Smooth muscle cell (in vitro differentiated cells): ENCODE data around the gene MAEA. TPM values are rescaled to one million over a fixed set of nuclear protein-coding genes. Genes with fewer than 3 reads are reported as not detected.

ENCODE experiments used
- DNase-seq: peaks from one replicate; lab custom pipeline; 2025; ENCODE audit not compliant: unreplicated experiment; lab: John Stamatoyannopoulos, UW
- H2AFZ ChIP-seq: fragments of 200-600 bp; sonication (generic); 2 replicates; pipeline ENCODE4 v1.6.0; 2016; ENCODE audit warnings: antibody characterized with exemption, low read depth, mild to moderate bottlenecking
- H3F3A ChIP-seq: fragments of 200-600 bp; sonication (generic); 2 replicates; pipeline ENCODE4 v1.6.0; 2017; ENCODE audit warnings: antibody characterized with exemption, low read depth
- H3K27ac ChIP-seq: fragments of 200-600 bp; sonication (generic); 2 replicates; pipeline ENCODE4 v1.5.1; 2016; ENCODE audit warnings: low read depth, mild to moderate bottlenecking
- H3K27me3 ChIP-seq: fragments of 200-600 bp; sonication (generic); 2 replicates; pipeline ENCODE4 v1.6.1; 2016; ENCODE audit warnings: low read depth, mild to moderate bottlenecking
- H3K36me3 ChIP-seq: fragments of 200-600 bp; sonication (generic); 2 replicates; pipeline ENCODE4 v1.5.1; 2016; ENCODE audit warnings: low read depth
- H3K4me1 ChIP-seq: fragments of 200-600 bp; sonication (generic); 2 replicates; pipeline ENCODE4 v1.5.1; 2016; ENCODE audit warnings: low read depth
- H3K4me2 ChIP-seq: fragments of 200-600 bp; sonication (generic); 2 replicates; pipeline ENCODE4 v1.6.0; 2016; ENCODE audit warnings: mild to moderate bottlenecking
- H3K4me3 ChIP-seq: fragments of 200-600 bp; sonication (generic); 2 replicates; pipeline ENCODE4 v1.5.1; 2016; ENCODE audit warnings: mild to moderate bottlenecking
- H3K79me2 ChIP-seq: fragments of 200-600 bp; sonication (generic); 2 replicates; pipeline ENCODE4 v1.6.0; 2016; ENCODE audit warnings: low read depth, mild to moderate bottlenecking
- H3K9ac ChIP-seq: fragments of 200-600 bp; sonication (generic); 2 replicates; pipeline ENCODE4 v1.6.0; 2016; ENCODE audit warnings: low read depth
- H3K9me3 ChIP-seq: fragments of 200-600 bp; sonication (generic); replicated peaks from 2 replicates; pipeline ENCODE4 v1.5.1; 2016; ENCODE audit warnings: low read depth
- H4K20me1 ChIP-seq: fragments of 200-600 bp; sonication (generic); 2 replicates; pipeline ENCODE4 v1.6.0; 2016; ENCODE audit warnings: low read depth
- WGBS: methylation state at CpG from one replicate; pipeline ENCODE4 v1.1.7; 2016; ENCODE audit warnings: low lambda C conversion rate; 5-methylcytosine and 5-hydroxymethylcytosine counted together
- polyA plus RNA-seq: library from polyadenylated mRNA; unstranded; fragments of >200 nt; fragmentation: Nextera tagmentation; extraction: Ambion mirVana; gene quantifications from 2 replicates; pipeline ENCODE4 v1.2.1, GENCODE V29; 2016
- total RNA-seq: library from RNA; depleted of rRNA; stranded (reverse); fragments of >200 nt; gene quantifications from 2 replicates; pipeline ENCODE4 v1.2.3, GENCODE V29; 2014
- TF ChIP-seq, protein P1 (sequence below): fragments of 200-600 bp; sonication (generic); IDR thresholded peaks from 2 replicates; pipeline ENCODE4 v1.5.1; 2017; ENCODE audit warnings: borderline replicate concordance, mild to moderate bottlenecking, antibody characterized with exemption; ENCODE audit not compliant: insufficient read depth, poor library complexity, severe bottlenecking

Gene MAEA
- total and polyA plus RNA-seq, 2 experiments from 2014 or later = 48.0 to 48.2 TPM

- Histone ChIP-seq H3K27me3 (no peaks in the 10 kb centered on the region), H3K9ac (no peak overlapping the region), H3K9me3 (peaks cover 3% of the 10 kb centered on the region), H3K4me3 (no peak overlapping the region), H2AFZ (no peak overlapping the region), H3K4me2 (no peak overlapping the region), H4K20me1 (no peaks in the 10 kb centered on the region), H3K79me2 (no peaks in the 10 kb centered on the region), H3F3A (no peaks in the 10 kb centered on the region), H3K27ac (no peak overlapping the region), H3K4me1 (no peaks in the 10 kb centered on the region), H3K36me3 (peaks cover 18% of the 10 kb centered on the region)
- WGBS = over 99% methylated on average over 16 of the region's 16 CpGs
- DNase-seq = no peak
- TF ChIP-seq, protein P1, sequence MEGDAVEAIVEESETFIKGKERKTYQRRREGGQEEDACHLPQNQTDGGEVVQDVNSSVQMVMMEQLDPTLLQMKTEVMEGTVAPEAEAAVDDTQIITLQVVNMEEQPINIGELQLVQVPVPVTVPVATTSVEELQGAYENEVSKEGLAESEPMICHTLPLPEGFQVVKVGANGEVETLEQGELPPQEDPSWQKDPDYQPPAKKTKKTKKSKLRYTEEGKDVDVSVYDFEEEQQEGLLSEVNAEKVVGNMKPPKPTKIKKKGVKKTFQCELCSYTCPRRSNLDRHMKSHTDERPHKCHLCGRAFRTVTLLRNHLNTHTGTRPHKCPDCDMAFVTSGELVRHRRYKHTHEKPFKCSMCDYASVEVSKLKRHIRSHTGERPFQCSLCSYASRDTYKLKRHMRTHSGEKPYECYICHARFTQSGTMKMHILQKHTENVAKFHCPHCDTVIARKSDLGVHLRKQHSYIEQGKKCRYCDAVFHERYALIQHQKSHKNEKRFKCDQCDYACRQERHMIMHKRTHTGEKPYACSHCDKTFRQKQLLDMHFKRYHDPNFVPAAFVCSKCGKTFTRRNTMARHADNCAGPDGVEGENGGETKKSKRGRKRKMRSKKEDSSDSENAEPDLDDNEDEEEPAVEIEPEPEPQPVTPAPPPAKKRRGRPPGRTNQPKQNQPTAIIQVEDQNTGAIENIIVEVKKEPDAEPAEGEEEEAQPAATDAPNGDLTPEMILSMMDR = no peak
These were observed 95.1 kb downstream of the MAEA start for GRCh38 chr4:1384675-1385372.

GRCh38 chr4:1385373-1386340 lies 96.0 kb downstream of the MAEA start:
- H3K4me2 ChIP-seq = no peak overlapping the region
- H3K79me2 ChIP-seq = no peaks in the 10 kb centered on the region
- WGBS = 95% methylated on average over 44 of the region's 44 CpGs

More at GRCh38 chr4:1385373-1386340, 96.0 kb downstream of the MAEA start:
- Histone ChIP-seq H3K27ac (no peak overlapping the region), H4K20me1 (no peaks in the 10 kb centered on the region), H3K9me3 (peaks cover 3% of the 10 kb centered on the region), H3K4me3 (no peak overlapping the region), H3F3A (no peaks in the 10 kb centered on the region), H3K36me3 (peaks cover 18% of the 10 kb centered on the region), H3K27me3 (no peaks in the 10 kb centered on the region), H3K4me1 (no peaks in the 10 kb centered on the region), H2AFZ (no peak overlapping the region), H3K9ac (no peak overlapping the region)
- DNase-seq = no peak
- TF ChIP-seq, protein P1 = no peak

Other genes starting within 250 kb of the MAEA start
- gene RNF212, start 176.3 kb upstream of the MAEA start, total RNA-seq = 0.67 and 1.3 TPM in 2 replicates
- gene RNF212, start 176.3 kb upstream of the MAEA start, polyA plus RNA-seq = 1.8 and 4.6 TPM in 2 replicates
- 152 and 171 TPM in 2 replicates for gene SPON2, start 117.3 kb upstream of the MAEA start, total RNA-seq
- 388 and 427 TPM in 2 replicates for gene SPON2, start 117.3 kb upstream of the MAEA start, polyA plus RNA-seq
- gene CTBP1, start 40.8 kb upstream of the MAEA start, total RNA-seq = 59.1 and 76.9 TPM in 2 replicates
- gene CTBP1, start 40.8 kb upstream of the MAEA start, polyA plus RNA-seq = 132 and 135 TPM in 2 replicates
- 6.6 and 9.0 TPM in 2 replicates for gene UVSSA, start 57.3 kb downstream of the MAEA start, total RNA-seq
- gene UVSSA, start 57.3 kb downstream of the MAEA start, polyA plus RNA-seq = 13.0 and 14.9 TPM in 2 replicates
- gene NKX1-1, start 116.6 kb downstream of the MAEA start, total RNA-seq = not detected in 2 replicates
- 0.24 TPM in 1 of 2 replicates, not detected in the other for gene NKX1-1, start 116.6 kb downstream of the MAEA start, polyA plus RNA-seq